Measurements from ENCODE around the gene PGM2.
"Not testable (repeated sequence)": the region's sequence is repeated elsewhere in the genome, so short reads cannot be mapped to it uniquely, and the experiment has no call there.

The PGM2 gene

DNA sequence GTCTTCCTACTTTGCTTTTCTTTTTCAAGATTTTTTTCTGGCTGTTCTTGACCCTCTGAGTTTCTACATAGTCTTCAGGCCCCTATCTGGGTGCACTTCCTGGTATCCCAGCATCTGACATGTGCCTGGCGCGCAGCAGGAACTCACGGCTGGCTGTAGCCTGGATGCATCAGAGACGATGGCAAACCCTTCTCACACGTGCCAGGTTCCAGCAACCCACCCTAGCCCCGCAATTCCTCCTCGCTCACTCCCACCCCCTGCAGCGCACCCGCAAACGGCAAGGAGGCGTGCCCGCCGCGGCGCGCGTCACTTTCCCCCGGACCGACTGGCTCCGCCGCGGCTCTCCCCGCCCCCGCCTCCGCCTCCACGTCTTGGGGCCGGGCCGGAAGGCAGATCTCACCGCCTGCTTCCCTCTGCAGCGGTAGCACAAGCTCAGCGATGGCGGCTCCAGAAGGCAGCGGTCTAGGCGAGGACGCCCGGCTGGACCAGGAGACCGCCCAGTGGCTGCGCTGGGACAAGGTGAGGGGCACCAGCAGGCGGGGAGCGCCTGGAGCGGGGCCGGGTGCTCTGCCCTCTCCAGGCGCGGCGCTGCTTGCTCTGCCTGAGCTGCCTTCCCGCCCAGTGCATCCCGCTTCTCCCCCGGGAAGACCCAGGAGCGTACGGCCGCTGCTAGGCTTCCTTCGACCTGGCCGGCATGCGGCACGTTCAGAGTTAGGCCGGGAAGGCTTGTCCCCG is at the start of gene PGM2:
Gene PGM2 (plus strand): TSS at position 392 of the 735 bp plus-strand sequence. CDS start 47 bp downstream, at position 439.
- DNase-seq, result peak; percentile 85

DNA sequence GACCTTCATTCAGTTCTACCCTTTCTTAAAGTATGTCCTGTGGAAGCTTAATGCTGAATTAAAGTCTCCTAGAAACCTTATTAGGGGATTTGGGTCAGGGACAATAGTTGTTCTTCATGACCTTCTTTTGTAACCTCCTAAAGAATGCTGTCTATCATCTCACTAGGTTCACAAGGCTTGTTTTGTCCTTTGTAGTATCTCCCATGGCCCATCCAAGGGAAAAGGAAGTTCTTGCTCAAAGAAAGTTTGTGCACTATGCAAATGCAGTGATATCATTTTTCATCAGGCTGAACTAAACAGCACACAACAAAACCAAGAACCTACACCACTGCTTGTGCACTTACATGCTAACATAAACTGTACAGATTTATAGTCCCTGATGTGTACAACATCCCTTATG is 46.6 kb upstream of the PGM2 start:
- DNase-seq, result no peak

- DNase-seq, result peak; percentile 54
Observed at GRCh38 chr4:37780444-37781130, 45.9 kb upstream of the PGM2 start.

GRCh38 chr4:37781131-37781455 is 45.4 kb upstream of the PGM2 start:
- no peak for DNase-seq

- DNase-seq, result not testable (repeated sequence)
Observed at GRCh38 chr4:37786267-37786666, 40.2 kb upstream of the PGM2 start.

DNA sequence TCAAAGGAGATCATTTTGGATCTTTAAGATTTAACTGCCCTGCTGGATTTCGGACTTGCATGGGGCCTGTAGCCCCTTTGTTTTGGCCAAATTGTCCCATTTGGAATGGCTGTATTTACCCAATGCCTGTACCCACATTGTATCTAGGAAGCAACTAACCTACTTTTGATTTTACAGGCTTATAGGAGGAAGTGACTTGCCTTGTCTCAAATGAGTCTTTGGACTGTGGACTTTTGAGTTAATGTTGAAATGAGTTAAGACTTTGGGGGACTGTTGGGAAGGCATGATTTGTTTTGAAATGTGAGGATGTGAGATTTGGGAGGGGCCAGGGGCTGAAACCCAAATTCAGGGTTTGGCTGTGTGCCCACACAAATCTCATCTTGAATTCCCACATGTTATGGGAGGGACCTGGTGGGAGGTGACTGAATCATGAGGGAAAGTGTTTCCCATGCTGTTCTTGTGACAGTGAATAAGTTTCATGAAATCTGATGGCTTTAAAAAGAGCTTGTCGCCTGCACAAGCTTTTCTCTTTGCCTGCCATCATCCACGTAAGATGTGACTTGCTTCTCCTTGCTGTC is 38.5 kb upstream of the PGM2 start:
- not testable (repeated sequence) for DNase-seq

GRCh38 chr4:37788819-37789218 is 37.7 kb upstream of the PGM2 start:
- DNase-seq, result no peak

DNA sequence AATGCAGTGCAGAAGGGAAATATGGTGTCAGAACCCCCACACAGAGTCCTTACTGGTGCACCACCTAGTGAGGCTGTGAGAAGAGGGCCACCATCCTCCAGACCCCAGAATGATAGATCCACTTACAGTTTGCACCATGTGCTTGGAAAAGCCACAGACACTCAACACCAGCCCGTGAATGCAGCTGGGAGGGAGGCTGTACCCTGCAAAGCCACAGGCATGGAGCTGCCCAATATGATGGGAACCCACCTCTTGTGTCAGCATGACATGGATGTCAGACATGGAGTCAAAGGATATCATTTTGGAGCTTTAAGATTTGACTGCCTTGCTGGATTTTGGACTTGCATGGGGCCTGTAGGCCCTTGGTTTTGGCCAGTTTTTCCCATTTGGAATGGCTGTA is 34.2 kb upstream of the PGM2 start:
- no peak for DNase-seq

- DNase-seq, result peak; percentile 16
Observed at GRCh38 chr4:37793562-37793961, 32.9 kb upstream of the PGM2 start.

- no peak for DNase-seq
Observed at GRCh38 chr4:37794056-37794455, 32.4 kb upstream of the PGM2 start.

GRCh38 chr4:37795581-37796195 is 30.8 kb upstream of the PGM2 start:
- DNase-seq, result no peak

- DNase-seq, result no peak
Observed at GRCh38 chr4:37797374-37797773, 29.1 kb upstream of the PGM2 start.

DNA sequence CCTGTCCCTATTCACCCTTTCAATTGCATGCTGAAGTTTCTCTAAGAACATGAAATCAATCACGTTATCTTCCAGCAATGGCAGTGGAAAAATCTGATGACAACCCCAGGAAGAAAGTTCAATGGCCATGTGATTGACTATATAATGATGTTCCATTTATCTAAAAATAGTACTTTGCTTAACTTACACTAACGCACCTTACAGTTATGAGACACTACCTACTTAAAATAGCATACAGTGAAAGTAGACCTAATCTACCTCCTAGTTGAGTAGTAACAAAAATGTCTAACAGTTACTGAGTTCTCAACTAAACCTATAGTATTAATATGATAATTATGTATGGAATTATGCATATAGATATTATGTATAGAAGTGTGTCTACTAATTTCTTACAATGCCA is 28.6 kb upstream of the PGM2 start:
- DNase-seq, result no peak

GRCh38 chr4:37798616-37799015 is 27.9 kb upstream of the PGM2 start:
- no peak for DNase-seq

GRCh38 chr4:37799941-37800554 is 26.4 kb upstream of the PGM2 start:
- DNase-seq, result no peak

- no peak for DNase-seq
Observed at GRCh38 chr4:37802068-37802666, 24.3 kb upstream of the PGM2 start.

DNA sequence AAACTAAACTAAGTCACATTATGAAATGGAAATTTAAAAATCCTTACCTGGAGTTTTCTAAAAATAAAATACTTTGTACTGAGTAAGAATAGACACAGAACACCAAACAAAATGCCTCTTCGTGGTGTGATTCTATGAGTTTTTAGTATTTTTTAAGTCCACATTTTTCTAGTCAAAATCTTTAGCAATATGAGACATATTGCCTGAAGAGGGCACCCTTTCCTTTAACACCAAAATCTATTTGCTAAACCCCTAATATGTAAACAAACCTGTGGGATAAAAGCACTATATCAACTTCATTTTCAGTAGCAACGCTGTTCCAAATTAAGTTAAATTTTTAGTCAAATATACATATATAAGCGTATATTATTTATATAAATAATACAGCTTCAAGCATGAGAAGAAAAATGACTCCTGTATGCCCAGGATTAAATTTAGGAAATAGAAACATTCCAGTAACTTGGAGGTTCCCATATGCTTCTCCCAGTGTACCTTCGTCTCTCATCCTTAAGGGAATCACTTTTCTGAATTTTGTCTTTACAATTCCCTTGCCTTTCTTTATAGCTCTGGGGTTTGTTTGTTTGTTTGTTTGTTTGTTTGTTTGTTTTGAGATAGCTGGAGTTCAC is 23.0 kb upstream of the PGM2 start:
- DNase-seq, result no peak

GRCh38 chr4:37805091-37805490 is 21.4 kb upstream of the PGM2 start:
- no peak for DNase-seq

DNA sequence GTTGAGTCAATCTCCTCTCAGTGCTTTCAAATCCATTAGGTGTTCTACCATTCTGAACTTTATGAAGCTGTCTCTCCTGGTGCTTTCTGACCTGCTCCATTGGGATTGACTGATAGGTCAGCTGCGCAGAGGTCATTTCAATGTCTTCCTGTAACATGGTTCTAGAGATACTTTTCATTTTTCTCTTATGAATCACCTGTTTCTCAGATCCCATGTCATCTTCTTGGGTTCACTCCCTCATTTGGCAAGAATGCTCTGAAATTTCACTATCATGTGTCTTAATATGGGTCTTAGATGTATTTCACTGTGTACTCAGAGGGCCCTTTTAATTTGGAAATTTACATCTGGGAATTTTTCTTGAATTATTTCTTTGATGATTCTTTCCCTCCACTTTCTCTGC is 13.8 kb upstream of the PGM2 start:
- no peak for DNase-seq

GRCh38 chr4:37815591-37815990 is 10.9 kb upstream of the PGM2 start:
- DNase-seq, result no peak

DNA sequence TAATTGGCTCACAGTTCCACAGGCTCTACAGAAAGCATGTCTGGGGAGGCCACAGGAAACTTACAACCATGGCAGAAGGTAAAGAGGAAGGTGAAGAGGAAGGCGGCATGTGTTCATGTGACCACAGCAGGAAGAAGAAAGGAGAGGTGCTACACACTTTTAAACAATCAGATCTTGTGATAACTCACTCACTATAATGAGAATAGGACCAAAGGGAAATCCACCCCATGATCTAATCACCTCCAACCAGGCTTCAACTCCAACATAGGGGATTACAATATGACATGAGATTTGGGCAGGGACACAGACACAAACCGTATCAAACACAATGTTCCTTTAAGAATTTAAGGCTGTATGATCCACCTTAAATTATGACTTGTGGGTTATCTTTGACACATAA is 10.5 kb upstream of the PGM2 start:
- DNase-seq, result peak; percentile 6

- DNase-seq, result no peak
Observed at GRCh38 chr4:37816719-37817118, 9.8 kb upstream of the PGM2 start.

GRCh38 chr4:37818752-37819151 is 7.7 kb upstream of the PGM2 start:
- no peak for DNase-seq
